Uterus (tissue), 4 donors: ENCODE measurements around the gene AIF1L. TPM values are rescaled to one million over a fixed set of nuclear protein-coding genes. Genes with fewer than 3 reads are reported as not detected.

ENCODE experiments used
- DNase-seq, 2 donors: peaks; one replicate each; pipeline ENCODE4 v3.0.0-alpha.2; 2019 to 2020
- H3K27ac ChIP-seq, 2 donors: fragments of 200-600 bp; sonication (generic); 1 replicate in 1 of 2; 2 replicates in 1 of 2; pipeline ENCODE4 v1.5.1; 2016 to 2018
- H3K27me3 ChIP-seq, 2 donors: fragments of 200-600 bp; sonication (generic); one replicate each; pipeline ENCODE4 v1.5.1; 2018 to 2019; ENCODE audit warnings: control low read depth in 1 of 2
- H3K36me3 ChIP-seq, 2 donors: fragments of 200-600 bp; sonication (generic); one replicate each; pipeline ENCODE4 v1.5.1; 2019; ENCODE audit warnings: control low read depth in 1 of 2
- H3K4me1 ChIP-seq, 2 donors: fragments of 200-600 bp; sonication (generic); one replicate each; pipeline ENCODE4 v1.5.1; 2018 to 2019; ENCODE audit warnings: control low read depth in 1 of 2
- H3K4me3 ChIP-seq, 2 donors: fragments of 200-600 bp; sonication (generic); 1 replicate in 1 of 2; 2 replicates in 1 of 2; pipeline ENCODE4 v1.5.1; 2018 to 2019; ENCODE audit warnings: mild to moderate bottlenecking in 1 of 2
- H3K9me3 ChIP-seq, 2 donors: fragments of 200-600 bp; sonication (generic); one replicate each; pipeline ENCODE4 v1.5.1; 2019; ENCODE audit warnings: control low read depth in 1 of 2
- POLR2A ChIP-seq, 2 donors: fragments of 450-650 bp; IDR thresholded peaks; one replicate each; pipeline ENCODE4 v1.6.1; 2016; ENCODE audit warnings: antibody characterized with exemption in 2 of 2, mild to moderate bottlenecking in 1 of 2, moderate library complexity in 1 of 2
- intact Hi-C: fragments of 100-400 bp; cut with DNase I; formaldehyde crosslinking; loops from one replicate; pipeline ENCODE4 v1.15.1; 2023; ENCODE audit warnings: low total_unique reads
- total RNA-seq, 4 donors: library from RNA; depleted of rRNA in 3 of 4; stranded (reverse); fragments of >200 nt in 3 of 4; gene quantifications; one replicate each; pipeline versions ENCODE4 v1.1.0 to v1.2.4, GENCODE V29; 2014 to 2023
- TF ChIP-seq, protein P1 (sequence below), 4 experiments: fragments of 200-600 bp in 2 of 4; fragments of 450-650 bp in 2 of 4; sonication (generic) in 2 of 4; IDR thresholded peaks; one replicate each; pipeline ENCODE4 v1.5.1; 2016 to 2019; ENCODE audit warnings: antibody characterized with exemption in 4 of 4, mild to moderate bottlenecking in 2 of 4, moderate library complexity in 1 of 4
- donor health status: DM: yes; HTN: yes; CAD: no.

The AIF1L gene
- total RNA-seq, 4 donors from 2014 or later: 4.9 to 27.3 (median 16.8) TPM

- no peak for TF ChIP-seq POLR2A (IDR thresholded peaks at IDR 0.05)
- TF ChIP-seq, protein P1, sequence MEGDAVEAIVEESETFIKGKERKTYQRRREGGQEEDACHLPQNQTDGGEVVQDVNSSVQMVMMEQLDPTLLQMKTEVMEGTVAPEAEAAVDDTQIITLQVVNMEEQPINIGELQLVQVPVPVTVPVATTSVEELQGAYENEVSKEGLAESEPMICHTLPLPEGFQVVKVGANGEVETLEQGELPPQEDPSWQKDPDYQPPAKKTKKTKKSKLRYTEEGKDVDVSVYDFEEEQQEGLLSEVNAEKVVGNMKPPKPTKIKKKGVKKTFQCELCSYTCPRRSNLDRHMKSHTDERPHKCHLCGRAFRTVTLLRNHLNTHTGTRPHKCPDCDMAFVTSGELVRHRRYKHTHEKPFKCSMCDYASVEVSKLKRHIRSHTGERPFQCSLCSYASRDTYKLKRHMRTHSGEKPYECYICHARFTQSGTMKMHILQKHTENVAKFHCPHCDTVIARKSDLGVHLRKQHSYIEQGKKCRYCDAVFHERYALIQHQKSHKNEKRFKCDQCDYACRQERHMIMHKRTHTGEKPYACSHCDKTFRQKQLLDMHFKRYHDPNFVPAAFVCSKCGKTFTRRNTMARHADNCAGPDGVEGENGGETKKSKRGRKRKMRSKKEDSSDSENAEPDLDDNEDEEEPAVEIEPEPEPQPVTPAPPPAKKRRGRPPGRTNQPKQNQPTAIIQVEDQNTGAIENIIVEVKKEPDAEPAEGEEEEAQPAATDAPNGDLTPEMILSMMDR (IDR thresholded peaks at IDR 0.05): no peak
- Histone ChIP-seq H3K4me3 (no peak overlapping the region), H3K27me3 (no peaks in the 10 kb centered on the region), H3K27ac (no peak overlapping the region), H3K9me3 (no peaks in the 10 kb centered on the region), H3K36me3 (no peaks in the 10 kb centered on the region), H3K4me1 (no peaks in the 10 kb centered on the region)
- intact Hi-C loops: no loop called here
- no peak for DNase-seq
These were observed 46.3 kb upstream of the AIF1L start for GRCh38 chr9:131049829-131050715.

- Histone ChIP-seq H3K36me3 (no peaks in the 10 kb centered on the region), H3K27me3 (no peaks in the 10 kb centered on the region), H3K27ac (no peak overlapping the region), H3K9me3 (no peaks in the 10 kb centered on the region), H3K4me1 (no peaks in the 10 kb centered on the region), H3K4me3 (no peak overlapping the region)
- intact Hi-C loops: no loop called here
- DNase-seq: no peak
- TF ChIP-seq POLR2A (IDR thresholded peaks at IDR 0.05): no peak
- TF ChIP-seq, protein P1 (IDR thresholded peaks at IDR 0.05): no peak
These were observed 45.5 kb upstream of the AIF1L start for GRCh38 chr9:131050831-131051230.

GRCh38 chr9:131051592-131052517 lies 44.5 kb upstream of the AIF1L start:
- Histone ChIP-seq H3K27me3 (no peaks in the 10 kb centered on the region), H3K36me3 (no peaks in the 10 kb centered on the region), H3K9me3 (no peaks in the 10 kb centered on the region), H3K4me1 (no peaks in the 10 kb centered on the region), H3K4me3 (no peak overlapping the region), H3K27ac (no peak overlapping the region)
- no peak for DNase-seq
- TF ChIP-seq POLR2A (IDR thresholded peaks at IDR 0.05): no peak
- intact Hi-C loops: no loop called here

DNA sequence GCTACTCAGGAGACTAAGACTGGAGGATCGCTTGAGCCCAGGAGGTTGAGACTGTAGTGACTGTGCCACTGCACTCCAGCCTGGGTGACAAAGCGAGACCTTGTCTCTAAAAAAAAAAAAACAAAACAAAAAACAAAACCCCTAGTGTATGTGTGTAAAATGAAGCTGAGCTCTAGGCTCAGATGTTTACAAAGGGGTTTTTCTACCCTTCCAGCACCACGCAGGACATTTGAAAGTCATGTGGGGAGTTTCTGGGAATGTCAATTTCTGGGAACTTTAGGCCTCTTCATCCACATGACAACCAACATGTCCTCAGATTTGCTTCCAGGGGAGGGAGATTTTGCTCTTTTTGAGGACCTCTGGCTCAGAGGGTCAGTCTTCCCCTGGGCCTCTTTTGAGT lies 42.4 kb upstream of the AIF1L start:
- TF ChIP-seq, protein P1 (IDR thresholded peaks at IDR 0.05): no peak
- no peak for TF ChIP-seq POLR2A (IDR thresholded peaks at IDR 0.05)
- Histone ChIP-seq H3K27ac (no peak overlapping the region), H3K9me3 (no peaks in the 10 kb centered on the region), H3K4me1 (no peaks in the 10 kb centered on the region), H3K36me3 (no peaks in the 10 kb centered on the region), H3K4me3 (no peak overlapping the region), H3K27me3 (no peaks in the 10 kb centered on the region)
- intact Hi-C loops: no loop called here
- DNase-seq: no peak

- no peaks in the 10 kb centered on the region for H3K9me3 ChIP-seq
- H3K27ac ChIP-seq: no peak overlapping the region
- H3K4me3 ChIP-seq: no peak overlapping the region
- TF ChIP-seq POLR2A (IDR thresholded peaks at IDR 0.05): no peak
- TF ChIP-seq, protein P1 (IDR thresholded peaks at IDR 0.05): no peak
- DNase-seq: no peak
- intact Hi-C loops: no loop called here
- H3K27me3 ChIP-seq: no peaks in the 10 kb centered on the region
- H3K36me3 ChIP-seq: no peaks in the 10 kb centered on the region
- H3K4me1 ChIP-seq: no peaks in the 10 kb centered on the region
These were observed 39.4 kb upstream of the AIF1L start for GRCh38 chr9:131056781-131057506.
